ENCODE data around the gene SLIT1. TPM values are rescaled to one million over a fixed set of nuclear protein-coding genes. Genes with fewer than 3 reads are reported as not detected.

The SLIT1 gene
- total RNA-seq, 1 donor from 2014 or later = 0.51 TPM

GRCh38 chr10:96960872-96961271 is 224.9 kb downstream of the SLIT1 start:
- ATAC-seq (ENCODE audit: low read depth) (no peak), DNase-seq (no peak)
- H3K27me3 Mint-ChIP-seq = no peaks in the 10 kb centered on the region
- intact Hi-C loops (cut with micrococcal nuclease) = no loop called here
- no peaks in the 10 kb centered on the region for H3K4me1 Mint-ChIP-seq
- ChIA-PET POLR2A (no interaction called here), CTCF (interaction anchor here (1.2 kb wide), 1 partner anchor 64 kb away, joined by 3 read pairs; no protein-coding TSS in a partner anchor)
- no peak overlapping the region for H3K27ac Mint-ChIP-seq
- TF ChIP-seq CTCF (IDR thresholded peaks at IDR 0.05) = no peak
- H3K36me3 Mint-ChIP-seq (ENCODE audit: low read depth) = peaks cover 35% of the 10 kb centered on the region
- no peak overlapping the region for H3K4me3 Mint-ChIP-seq
- no peaks in the 10 kb centered on the region for H3K9me3 Mint-ChIP-seq

DNA sequence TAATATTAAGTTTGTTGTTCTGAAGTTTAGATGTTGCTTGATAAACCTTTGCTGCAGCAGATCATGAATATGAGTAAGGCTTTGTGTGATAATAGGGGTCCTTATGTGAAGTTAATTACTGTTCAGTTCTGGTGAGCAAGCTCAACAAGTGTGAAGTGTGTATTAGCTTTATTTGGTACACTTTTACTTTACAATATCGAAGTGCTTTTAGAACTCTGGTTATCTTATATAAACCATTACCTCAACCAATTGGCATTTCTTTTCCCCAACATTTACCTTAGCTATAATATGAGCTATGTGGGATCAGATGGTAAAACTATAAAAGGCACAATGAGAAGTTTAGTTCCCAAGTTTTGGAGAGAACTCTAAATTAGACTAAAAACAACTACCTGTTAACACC is 226.0 kb downstream of the SLIT1 start:
- TF ChIP-seq CTCF (IDR thresholded peaks at IDR 0.05) = no peak
- H3K36me3 Mint-ChIP-seq (ENCODE audit: low read depth) = peaks cover 46% of the 10 kb centered on the region
- no peaks in the 10 kb centered on the region for H3K27me3 Mint-ChIP-seq

GRCh38 chr10:96958071-96958470 is 227.7 kb downstream of the SLIT1 start:
- intact Hi-C loops (cut with micrococcal nuclease) = no loop called here
- Mint-ChIP-seq H3K4me3 (no peak overlapping the region), H3K36me3 (ENCODE audit: low read depth) (peaks cover 59% of the 10 kb centered on the region), H3K27ac (no peak overlapping the region), H3K4me1 (no peaks in the 10 kb centered on the region), H3K9me3 (no peaks in the 10 kb centered on the region), H3K27me3 (no peaks in the 10 kb centered on the region)
- ATAC-seq (ENCODE audit: low read depth) = no peak
- CTCF ChIA-PET = no interaction called here
- POLR2A ChIA-PET = no interaction called here
- DNase-seq = no peak
- no peak for TF ChIP-seq CTCF (IDR thresholded peaks at IDR 0.05)

More for the DNA sequence above, 226.0 kb downstream of the SLIT1 start:
- Mint-ChIP-seq H3K4me3 (no peak overlapping the region), H3K9me3 (no peaks in the 10 kb centered on the region), H3K4me1 (no peaks in the 10 kb centered on the region), H3K27ac (no peak overlapping the region)
- ATAC-seq (ENCODE audit: low read depth) (no peak), DNase-seq (no peak)
- ChIA-PET CTCF (interaction anchor here (0.6 to 1.0 kb wide), 2 partner anchors 48 to 65 kb away, joined by 3 to 4 read pairs; no protein-coding TSS in a partner anchor), POLR2A (interaction anchor here (0.6 kb wide), 1 partner anchor 20 kb away, joined by 5 read pairs; no protein-coding TSS in a partner anchor)
- intact Hi-C loops (cut with micrococcal nuclease) = no loop called here

DNA sequence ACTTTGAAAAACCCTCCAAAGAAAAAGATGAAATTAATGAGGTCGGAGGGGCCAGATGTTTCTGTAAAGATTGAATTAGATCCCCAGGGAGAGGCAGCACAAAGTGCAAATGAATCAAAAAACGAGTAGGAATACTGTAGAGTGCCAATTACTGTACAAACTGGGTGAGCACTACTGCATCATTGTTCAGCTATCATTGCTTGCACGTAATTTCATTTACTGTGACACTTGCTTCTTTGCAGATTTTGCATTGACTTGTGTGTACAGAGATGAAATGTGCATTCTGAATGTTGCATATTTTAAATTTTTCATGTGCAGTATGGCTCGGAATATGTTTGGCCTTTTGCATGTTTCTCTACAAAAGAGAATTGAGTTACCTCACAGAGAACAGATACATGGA is 230.0 kb downstream of the SLIT1 start:
- intact Hi-C loops (cut with micrococcal nuclease) = no loop called here
- no peak overlapping the region for H3K4me3 Mint-ChIP-seq
- ChIA-PET CTCF (no interaction called here), POLR2A (no interaction called here)
- H3K36me3 Mint-ChIP-seq (ENCODE audit: low read depth) = peaks cover 66% of the 10 kb centered on the region
- DNase-seq (no peak), ATAC-seq (ENCODE audit: low read depth) (no peak)
- H3K27ac Mint-ChIP-seq = no peak overlapping the region
- no peaks in the 10 kb centered on the region for H3K4me1 Mint-ChIP-seq
- H3K9me3 Mint-ChIP-seq = no peaks in the 10 kb centered on the region
- no peaks in the 10 kb centered on the region for H3K27me3 Mint-ChIP-seq
- no peak for TF ChIP-seq CTCF (IDR thresholded peaks at IDR 0.05)

DNA sequence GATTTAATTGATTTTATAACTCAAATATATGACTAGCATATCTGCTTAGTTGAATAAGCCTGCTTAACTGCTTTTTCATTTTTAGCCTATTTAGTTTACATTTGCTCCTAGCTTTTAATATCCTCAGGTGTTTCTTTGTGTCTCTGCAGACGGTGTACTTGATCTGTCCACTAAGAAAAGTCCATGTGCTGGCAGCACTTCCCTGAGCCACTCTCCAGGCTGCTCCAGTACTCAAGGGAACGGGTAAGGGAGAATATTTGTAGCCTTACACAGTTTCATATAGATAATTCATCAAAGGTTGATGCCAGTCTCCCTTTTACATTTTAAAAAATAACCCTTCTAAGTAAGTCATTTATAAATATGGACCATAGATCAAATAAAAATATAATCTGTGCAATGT is 233.8 kb downstream of the SLIT1 start:
- POLR2A ChIA-PET = no interaction called here
- ATAC-seq (ENCODE audit: low read depth) (no peak), DNase-seq (no peak)
- TF ChIP-seq CTCF (IDR thresholded peaks at IDR 0.05) = no peak
- Mint-ChIP-seq H3K27ac (no peak overlapping the region), H3K27me3 (no peaks in the 10 kb centered on the region), H3K4me1 (no peaks in the 10 kb centered on the region), H3K36me3 (ENCODE audit: low read depth) (peaks cover 61% of the 10 kb centered on the region), H3K4me3 (no peak overlapping the region), H3K9me3 (no peaks in the 10 kb centered on the region)
- CTCF ChIA-PET = no interaction called here
- intact Hi-C loops (cut with micrococcal nuclease) = no loop called here

All from activated B cell treated with CpG ODN at 0.5 μM for 24 hours (primary cell).